Ishikawa (cell line): ENCODE results near the gene ASF1A.

Experiments used
- CEBPB ChIP-seq: IDR thresholded peaks from 2 replicates; pipeline ENCODE4 v1.6.1; 2012
- CREB1 ChIP-seq: IDR thresholded peaks from 2 replicates; pipeline ENCODE4 v1.6.1; 2012; ENCODE audit warnings: low read depth
- EGR1 ChIP-seq: IDR thresholded peaks from 2 replicates; pipeline ENCODE4 v1.6.1; 2012
- EP300 ChIP-seq: IDR thresholded peaks from 2 replicates; pipeline ENCODE4 v1.6.1; 2012; ENCODE audit warnings: borderline replicate concordance
- MAX ChIP-seq: IDR thresholded peaks from 2 replicates; pipeline ENCODE4 v1.6.1; 2012
- NFIC ChIP-seq: IDR thresholded peaks from 2 replicates; pipeline ENCODE4 v1.6.1; 2012
- RAD21 ChIP-seq: IDR thresholded peaks from 2 replicates; pipeline ENCODE4 v1.6.1; 2012; ENCODE audit warnings: low read depth
- TAF1 ChIP-seq: IDR thresholded peaks from 2 replicates; pipeline ENCODE4 v1.6.1; 2012; ENCODE audit warnings: low read depth, mild to moderate bottlenecking
- YY1 ChIP-seq: IDR thresholded peaks from 2 replicates; pipeline ENCODE4 v1.6.1; 2012; ENCODE audit warnings: low read depth
- ZBTB7A ChIP-seq: IDR thresholded peaks from 2 replicates; pipeline ENCODE4 v1.6.1; 2012; ENCODE audit warnings: low read depth
- TF ChIP-seq, protein P1 (sequence below): IDR thresholded peaks from 2 replicates; pipeline ENCODE4 v1.6.1; 2012; ENCODE audit warnings: low read depth, mild to moderate bottlenecking
- TF ChIP-seq, protein P2 (sequence below): IDR thresholded peaks from 2 replicates; pipeline ENCODE4 v1.6.1; 2012

DNA sequence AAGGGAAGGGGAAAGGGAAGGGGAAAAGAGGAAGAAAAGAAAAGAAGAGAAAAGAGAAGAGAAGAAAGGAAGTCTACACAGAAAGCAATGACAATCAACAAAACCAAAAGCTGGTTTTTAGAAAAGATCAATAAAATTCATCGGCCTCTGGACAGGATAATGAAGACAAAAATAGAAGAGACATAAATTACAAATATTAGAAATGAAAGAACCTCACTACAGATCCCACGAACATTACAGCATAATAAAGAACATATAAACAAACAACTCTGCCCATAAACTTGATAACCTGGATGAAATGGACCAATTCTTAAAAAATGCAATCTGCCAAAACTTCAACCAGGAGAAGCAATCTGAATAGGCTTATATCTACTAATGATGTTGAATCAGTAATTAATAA lies 20.7 kb upstream of the ASF1A start:
- TF ChIP-seq, protein P1, sequence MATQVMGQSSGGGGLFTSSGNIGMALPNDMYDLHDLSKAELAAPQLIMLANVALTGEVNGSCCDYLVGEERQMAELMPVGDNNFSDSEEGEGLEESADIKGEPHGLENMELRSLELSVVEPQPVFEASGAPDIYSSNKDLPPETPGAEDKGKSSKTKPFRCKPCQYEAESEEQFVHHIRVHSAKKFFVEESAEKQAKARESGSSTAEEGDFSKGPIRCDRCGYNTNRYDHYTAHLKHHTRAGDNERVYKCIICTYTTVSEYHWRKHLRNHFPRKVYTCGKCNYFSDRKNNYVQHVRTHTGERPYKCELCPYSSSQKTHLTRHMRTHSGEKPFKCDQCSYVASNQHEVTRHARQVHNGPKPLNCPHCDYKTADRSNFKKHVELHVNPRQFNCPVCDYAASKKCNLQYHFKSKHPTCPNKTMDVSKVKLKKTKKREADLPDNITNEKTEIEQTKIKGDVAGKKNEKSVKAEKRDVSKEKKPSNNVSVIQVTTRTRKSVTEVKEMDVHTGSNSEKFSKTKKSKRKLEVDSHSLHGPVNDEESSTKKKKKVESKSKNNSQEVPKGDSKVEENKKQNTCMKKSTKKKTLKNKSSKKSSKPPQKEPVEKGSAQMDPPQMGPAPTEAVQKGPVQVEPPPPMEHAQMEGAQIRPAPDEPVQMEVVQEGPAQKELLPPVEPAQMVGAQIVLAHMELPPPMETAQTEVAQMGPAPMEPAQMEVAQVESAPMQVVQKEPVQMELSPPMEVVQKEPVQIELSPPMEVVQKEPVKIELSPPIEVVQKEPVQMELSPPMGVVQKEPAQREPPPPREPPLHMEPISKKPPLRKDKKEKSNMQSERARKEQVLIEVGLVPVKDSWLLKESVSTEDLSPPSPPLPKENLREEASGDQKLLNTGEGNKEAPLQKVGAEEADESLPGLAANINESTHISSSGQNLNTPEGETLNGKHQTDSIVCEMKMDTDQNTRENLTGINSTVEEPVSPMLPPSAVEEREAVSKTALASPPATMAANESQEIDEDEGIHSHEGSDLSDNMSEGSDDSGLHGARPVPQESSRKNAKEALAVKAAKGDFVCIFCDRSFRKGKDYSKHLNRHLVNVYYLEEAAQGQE = no peak
- TF ChIP-seq CREB1 = no peak
- no peak for TF ChIP-seq TAF1
- no peak for TF ChIP-seq EGR1
- no peak for TF ChIP-seq YY1
- TF ChIP-seq MAX = no peak
- no peak for TF ChIP-seq CEBPB
- no peak for TF ChIP-seq ZBTB7A
- no peak for TF ChIP-seq EP300
- TF ChIP-seq RAD21 = no peak
- TF ChIP-seq, protein P2, sequence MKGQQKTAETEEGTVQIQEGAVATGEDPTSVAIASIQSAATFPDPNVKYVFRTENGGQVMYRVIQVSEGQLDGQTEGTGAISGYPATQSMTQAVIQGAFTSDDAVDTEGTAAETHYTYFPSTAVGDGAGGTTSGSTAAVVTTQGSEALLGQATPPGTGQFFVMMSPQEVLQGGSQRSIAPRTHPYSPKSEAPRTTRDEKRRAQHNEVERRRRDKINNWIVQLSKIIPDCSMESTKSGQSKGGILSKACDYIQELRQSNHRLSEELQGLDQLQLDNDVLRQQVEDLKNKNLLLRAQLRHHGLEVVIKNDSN = no peak
- TF ChIP-seq NFIC = no peak
